Measurements from ENCODE around the gene DNTTIP2. TPM values are rescaled to one million over a fixed set of nuclear protein-coding genes. Genes with fewer than 3 reads are reported as not detected.

DNTTIP2 gene
- total RNA-seq, 1 donor from 2014 or later: 55.3 TPM

- H3K27me3 Mint-ChIP-seq (ENCODE audit: low read depth, unreplicated experiment): no peaks in the 10 kb centered on the region
- H3K9me3 Mint-ChIP-seq (ENCODE audit: unreplicated experiment): peaks cover 4% of the 10 kb centered on the region
- H3K9me3 ChIP-seq (ENCODE audit: insufficient read depth, low read depth, low read length): no peaks in the 10 kb centered on the region
- no peak overlapping the region for H3K4me3 ChIP-seq (ENCODE audit: insufficient read depth, low read depth, low read length)
- TF ChIP-seq EZH2 (IDR thresholded peaks at IDR 0.05; ENCODE audit: insufficient read depth, low read length): no peak
- H3K4me3 Mint-ChIP-seq (ENCODE audit: unreplicated experiment): no peak overlapping the region
- FAIRE-seq (no peak), DNase-seq (ENCODE audit: low read depth) (no peak)
- H2AFZ ChIP-seq (ENCODE audit: low read depth, low read length): no peak overlapping the region
- H3K4me2 ChIP-seq (ENCODE audit: low read length): no peak overlapping the region
- H3K27ac ChIP-seq (ENCODE audit: low read depth, low read length): no peak overlapping the region
- H3K36me3 Mint-ChIP-seq (ENCODE audit: low read depth, unreplicated experiment): peaks cover 5% of the 10 kb centered on the region
- no peaks in the 10 kb centered on the region for H3K79me2 ChIP-seq (ENCODE audit: insufficient read depth, low read length)
- no peaks in the 10 kb centered on the region for H3K36me3 ChIP-seq (ENCODE audit: insufficient read depth, low read length)
- no peak overlapping the region for H3K9ac ChIP-seq (ENCODE audit: low read length)
- peaks cover 27% of the 10 kb centered on the region for H3K4me1 Mint-ChIP-seq (ENCODE audit: low read depth, unreplicated experiment)
- H4K20me1 ChIP-seq (ENCODE audit: insufficient read depth, low read length): no peaks in the 10 kb centered on the region
- H3K27me3 ChIP-seq (ENCODE audit: insufficient read depth, low read length): no peaks in the 10 kb centered on the region
- H3K4me1 ChIP-seq (ENCODE audit: insufficient read depth, low read length): peaks cover 23% of the 10 kb centered on the region
- no peak overlapping the region for H3K27ac Mint-ChIP-seq (ENCODE audit: unreplicated experiment)
Measured at GRCh38 chr1:93840956-93841482, 38.0 kb downstream of the DNTTIP2 start.

- no peak for TF ChIP-seq EZH2 (IDR thresholded peaks at IDR 0.05; ENCODE audit: insufficient read depth, low read length)
- TF ChIP-seq, protein P1, sequence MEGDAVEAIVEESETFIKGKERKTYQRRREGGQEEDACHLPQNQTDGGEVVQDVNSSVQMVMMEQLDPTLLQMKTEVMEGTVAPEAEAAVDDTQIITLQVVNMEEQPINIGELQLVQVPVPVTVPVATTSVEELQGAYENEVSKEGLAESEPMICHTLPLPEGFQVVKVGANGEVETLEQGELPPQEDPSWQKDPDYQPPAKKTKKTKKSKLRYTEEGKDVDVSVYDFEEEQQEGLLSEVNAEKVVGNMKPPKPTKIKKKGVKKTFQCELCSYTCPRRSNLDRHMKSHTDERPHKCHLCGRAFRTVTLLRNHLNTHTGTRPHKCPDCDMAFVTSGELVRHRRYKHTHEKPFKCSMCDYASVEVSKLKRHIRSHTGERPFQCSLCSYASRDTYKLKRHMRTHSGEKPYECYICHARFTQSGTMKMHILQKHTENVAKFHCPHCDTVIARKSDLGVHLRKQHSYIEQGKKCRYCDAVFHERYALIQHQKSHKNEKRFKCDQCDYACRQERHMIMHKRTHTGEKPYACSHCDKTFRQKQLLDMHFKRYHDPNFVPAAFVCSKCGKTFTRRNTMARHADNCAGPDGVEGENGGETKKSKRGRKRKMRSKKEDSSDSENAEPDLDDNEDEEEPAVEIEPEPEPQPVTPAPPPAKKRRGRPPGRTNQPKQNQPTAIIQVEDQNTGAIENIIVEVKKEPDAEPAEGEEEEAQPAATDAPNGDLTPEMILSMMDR (IDR thresholded peaks at IDR 0.05; ENCODE audit: insufficient read depth, low read depth, low read length): no peak
- no peaks in the 10 kb centered on the region for H3K27me3 Mint-ChIP-seq (ENCODE audit: low read depth, unreplicated experiment)
- Histone ChIP-seq H3K4me3 (ENCODE audit: insufficient read depth, low read depth, low read length) (no peak overlapping the region), H3K9me3 (ENCODE audit: insufficient read depth, low read depth, low read length) (no peaks in the 10 kb centered on the region), H3K4me1 (ENCODE audit: insufficient read depth, low read length) (peaks cover 17% of the 10 kb centered on the region), H4K20me1 (ENCODE audit: insufficient read depth, low read length) (no peaks in the 10 kb centered on the region), H3K4me2 (ENCODE audit: low read length) (no peak overlapping the region), H3K27ac (ENCODE audit: low read depth, low read length) (no peak overlapping the region), H3K79me2 (ENCODE audit: insufficient read depth, low read length) (no peaks in the 10 kb centered on the region), H3K9ac (ENCODE audit: low read length) (no peak overlapping the region), H3K27me3 (ENCODE audit: insufficient read depth, low read length) (no peaks in the 10 kb centered on the region), H3K36me3 (ENCODE audit: insufficient read depth, low read length) (no peaks in the 10 kb centered on the region), H2AFZ (ENCODE audit: low read depth, low read length) (no peak overlapping the region)
- H3K4me1 Mint-ChIP-seq (ENCODE audit: low read depth, unreplicated experiment): peaks cover 17% of the 10 kb centered on the region
- no peak overlapping the region for H3K27ac Mint-ChIP-seq (ENCODE audit: unreplicated experiment)
- FAIRE-seq: no peak
- H3K9me3 Mint-ChIP-seq (ENCODE audit: unreplicated experiment): peaks cover 10% of the 10 kb centered on the region
- DNase-seq (ENCODE audit: low read depth): no peak
- no peak overlapping the region for H3K4me3 Mint-ChIP-seq (ENCODE audit: unreplicated experiment)
- H3K36me3 Mint-ChIP-seq (ENCODE audit: low read depth, unreplicated experiment): peaks cover 7% of the 10 kb centered on the region
Measured at GRCh38 chr1:93839753-93840152, 39.3 kb downstream of the DNTTIP2 start.

GRCh38 chr1:93839307-93839706 lies 39.7 kb downstream of the DNTTIP2 start:
- no peak overlapping the region for H2AFZ ChIP-seq (ENCODE audit: low read depth, low read length)
- no peak overlapping the region for H3K9ac ChIP-seq (ENCODE audit: low read length)
- no peaks in the 10 kb centered on the region for H4K20me1 ChIP-seq (ENCODE audit: insufficient read depth, low read length)
- H3K9me3 ChIP-seq (ENCODE audit: insufficient read depth, low read depth, low read length): no peaks in the 10 kb centered on the region
- peak; percentile 72 for FAIRE-seq
- DNase-seq (ENCODE audit: low read depth): peak; percentile 91
- Mint-ChIP-seq H3K4me1 (ENCODE audit: low read depth, unreplicated experiment) (peaks cover 17% of the 10 kb centered on the region), H3K27me3 (ENCODE audit: low read depth, unreplicated experiment) (no peaks in the 10 kb centered on the region), H3K36me3 (ENCODE audit: low read depth, unreplicated experiment) (peaks cover 12% of the 10 kb centered on the region), H3K9me3 (ENCODE audit: unreplicated experiment) (peaks cover 14% of the 10 kb centered on the region), H3K4me3 (ENCODE audit: unreplicated experiment) (no peak overlapping the region), H3K27ac (ENCODE audit: unreplicated experiment) (no peak overlapping the region)
- no peaks in the 10 kb centered on the region for H3K36me3 ChIP-seq (ENCODE audit: insufficient read depth, low read length)
- peaks cover 13% of the 10 kb centered on the region for H3K4me1 ChIP-seq (ENCODE audit: insufficient read depth, low read length)
- H3K4me3 ChIP-seq (ENCODE audit: insufficient read depth, low read depth, low read length): no peak overlapping the region
- no peak overlapping the region for H3K27ac ChIP-seq (ENCODE audit: low read depth, low read length)
- no peak overlapping the region for H3K4me2 ChIP-seq (ENCODE audit: low read length)
- no peaks in the 10 kb centered on the region for H3K27me3 ChIP-seq (ENCODE audit: insufficient read depth, low read length)
- no peak for TF ChIP-seq EZH2 (IDR thresholded peaks at IDR 0.05; ENCODE audit: insufficient read depth, low read length)
- TF ChIP-seq, protein P1 (IDR thresholded peaks at IDR 0.05; ENCODE audit: insufficient read depth, low read depth, low read length): no peak
- H3K79me2 ChIP-seq (ENCODE audit: insufficient read depth, low read length): no peaks in the 10 kb centered on the region
